Measurements from ENCODE around the gene PRPF8.

PRPF8 gene

GRCh38 chr17:1684378-1685189, at the start of gene PRPF8:
Gene PRPF8, minus strand, starts transcription at chr17:1684867. Its CDS starts 296 bp downstream, at chr17:1684571.
- peaks cover 35% of the 10 kb centered on the region for H3K36me3 ChIP-seq (ENCODE audit: insufficient read depth, low read length)
- H3K9ac ChIP-seq (ENCODE audit: low read depth, low read length), result peak within 1 kb of the TSS; percentile 92
- H3K9me3 ChIP-seq (ENCODE audit: control insufficient read depth, insufficient read depth, low read length), result no peaks in the 10 kb centered on the region
- H3K4me1 ChIP-seq (ENCODE audit: insufficient read depth, low read length), result no peaks in the 10 kb centered on the region

DNA sequence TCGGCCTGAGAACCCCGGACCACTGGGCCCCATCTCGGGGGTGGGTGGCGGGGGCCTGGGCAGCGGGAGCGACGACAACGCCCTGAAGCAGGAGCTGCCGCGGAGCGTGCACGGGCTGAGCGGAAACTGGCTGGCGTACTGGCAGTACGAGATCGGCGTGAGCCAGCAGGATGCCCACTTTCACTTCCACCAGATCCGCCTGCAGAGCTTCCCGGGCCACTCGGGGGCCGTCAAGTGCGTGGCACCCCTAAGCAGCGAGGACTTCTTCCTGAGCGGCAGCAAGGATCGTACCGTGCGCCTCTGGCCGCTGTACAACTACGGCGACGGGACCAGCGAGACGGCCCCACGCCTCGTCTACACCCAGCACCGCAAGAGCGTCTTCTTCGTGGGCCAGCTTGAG, 49.1 kb upstream of the PRPF8 start:
- H3K36me3 ChIP-seq (ENCODE audit: insufficient read depth, low read length), result no peaks in the 10 kb centered on the region
- H3K4me1 ChIP-seq (ENCODE audit: insufficient read depth, low read length), result peaks cover 6% of the 10 kb centered on the region; the same call in 1 of the 2 replicates
- no peaks in the 10 kb centered on the region for H3K9me3 ChIP-seq (ENCODE audit: control insufficient read depth, insufficient read depth, low read length)
- H3K9ac ChIP-seq (ENCODE audit: low read depth, low read length), result no peak overlapping the region

DNA sequence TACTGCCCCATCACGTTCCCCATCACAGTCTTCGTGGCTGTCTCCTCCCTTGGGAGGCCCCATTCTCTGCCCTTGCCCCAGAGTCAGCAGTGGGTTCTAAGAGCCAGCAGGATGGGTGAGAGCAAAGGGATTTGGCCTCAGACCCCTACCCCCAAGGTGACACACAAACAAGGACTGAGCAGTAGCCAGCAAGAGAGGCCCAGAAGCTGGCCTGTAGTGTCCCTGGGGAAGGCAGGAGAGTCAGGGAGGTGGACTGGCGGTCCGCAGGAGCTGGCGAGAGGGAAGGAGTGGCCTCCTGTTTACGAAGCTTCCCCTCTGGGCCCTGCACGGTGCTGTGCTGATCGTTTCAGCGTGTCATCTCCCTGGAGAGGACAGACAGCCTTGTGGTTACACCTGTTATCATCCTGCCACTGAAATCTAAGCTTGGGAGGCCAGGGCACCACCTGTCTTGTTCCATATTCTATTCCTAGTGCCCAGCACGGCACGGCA, 48.2 kb upstream of the PRPF8 start:
- no peaks in the 10 kb centered on the region for H3K9me3 ChIP-seq (ENCODE audit: control insufficient read depth, insufficient read depth, low read length)
- no peak overlapping the region for H3K9ac ChIP-seq (ENCODE audit: low read depth, low read length)
- H3K36me3 ChIP-seq (ENCODE audit: insufficient read depth, low read length), result no peaks in the 10 kb centered on the region
- H3K4me1 ChIP-seq (ENCODE audit: insufficient read depth, low read length), result peaks cover 6% of the 10 kb centered on the region; the same call in 1 of the 2 replicates

DNA sequence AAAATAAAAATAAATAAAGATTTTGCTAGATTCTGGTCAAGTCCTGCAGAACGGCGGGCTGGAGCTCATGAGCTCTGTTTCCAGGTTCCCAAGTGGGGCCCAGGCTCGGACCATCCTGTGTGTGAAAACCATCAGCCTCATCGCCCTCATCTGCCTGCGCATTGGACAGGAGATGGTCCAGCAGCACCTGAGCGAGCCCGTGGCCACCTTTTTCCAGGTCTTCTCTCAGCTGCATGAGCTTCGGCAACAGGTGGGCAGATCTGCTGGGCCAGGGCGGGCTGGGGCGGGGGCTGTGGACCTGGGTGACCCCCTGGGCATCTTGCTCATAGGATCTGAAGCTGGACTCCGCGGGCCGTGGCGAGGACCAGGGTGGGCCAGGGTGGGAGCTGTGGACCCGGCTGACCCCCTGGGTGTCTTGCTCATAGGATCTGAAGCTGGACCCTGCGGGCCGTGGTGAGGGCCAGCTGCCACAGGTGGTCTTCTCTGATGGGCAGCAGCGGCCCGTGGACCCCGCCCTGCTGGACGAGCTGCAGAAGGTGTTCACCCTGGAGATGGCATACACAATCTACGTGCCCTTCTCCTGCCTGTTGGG, 47.7 kb upstream of the PRPF8 start:
- Histone ChIP-seq H3K4me1 (ENCODE audit: insufficient read depth, low read length) (peaks cover 6% of the 10 kb centered on the region; the same call in 1 of the 2 replicates), H3K36me3 (ENCODE audit: insufficient read depth, low read length) (no peaks in the 10 kb centered on the region), H3K9ac (ENCODE audit: low read depth, low read length) (no peak overlapping the region), H3K9me3 (ENCODE audit: control insufficient read depth, insufficient read depth, low read length) (no peaks in the 10 kb centered on the region)

- Histone ChIP-seq H3K4me1 (ENCODE audit: insufficient read depth, low read length) (no peaks in the 10 kb centered on the region; the same call in 1 of the 2 replicates), H3K9me3 (ENCODE audit: control insufficient read depth, insufficient read depth, low read length) (no peaks in the 10 kb centered on the region), H3K9ac (ENCODE audit: low read depth, low read length) (no peak overlapping the region), H3K36me3 (ENCODE audit: insufficient read depth, low read length) (no peaks in the 10 kb centered on the region)
Measured at GRCh38 chr17:1731194-1731506, 46.5 kb upstream of the PRPF8 start.

DNA sequence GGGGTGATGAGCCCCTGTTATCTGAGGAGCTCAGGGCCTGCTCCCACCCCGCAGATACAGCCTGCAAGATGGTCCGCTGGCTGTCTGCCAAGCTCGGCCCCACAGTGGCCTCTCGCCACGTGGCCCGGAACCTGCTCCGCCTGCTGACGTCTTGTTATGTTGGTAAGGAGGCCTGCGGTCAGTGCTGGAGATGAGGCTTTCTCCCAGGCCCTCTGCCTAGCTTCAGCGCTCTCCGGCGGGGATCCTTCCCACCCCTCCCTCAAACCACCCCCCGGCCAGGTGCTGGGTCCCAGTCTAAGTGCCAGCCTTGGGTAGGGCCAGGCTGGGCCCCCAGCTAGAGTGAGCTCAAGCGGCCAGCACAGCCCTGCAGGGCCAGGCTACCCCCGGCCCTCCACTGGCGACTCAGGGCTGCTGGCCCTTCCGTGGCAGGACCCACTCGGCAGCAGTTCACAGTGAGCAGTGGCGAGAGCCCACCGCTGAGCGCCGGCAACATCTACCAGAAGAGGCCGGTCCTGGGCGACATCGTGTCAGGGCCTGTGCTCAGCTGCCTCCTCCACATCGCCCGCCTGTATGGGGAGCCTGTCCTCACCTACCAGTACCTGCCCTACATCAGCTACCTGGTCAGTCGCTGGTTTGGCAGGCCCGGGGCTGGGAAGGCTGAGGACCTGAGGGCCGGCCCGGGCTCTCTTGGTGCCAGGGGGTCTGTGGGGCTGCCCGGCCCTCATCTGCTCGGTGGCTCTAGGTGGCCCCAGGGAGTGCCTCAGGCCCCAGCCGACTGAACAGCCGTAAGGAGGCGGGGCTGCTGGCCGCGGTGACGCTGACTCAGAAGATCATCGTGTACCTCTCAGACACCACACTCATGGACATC, 45.9 kb upstream of the PRPF8 start:
- Histone ChIP-seq H3K9me3 (ENCODE audit: control insufficient read depth, insufficient read depth, low read length) (no peaks in the 10 kb centered on the region), H3K9ac (ENCODE audit: low read depth, low read length) (no peak overlapping the region), H3K36me3 (ENCODE audit: insufficient read depth, low read length) (no peaks in the 10 kb centered on the region), H3K4me1 (ENCODE audit: insufficient read depth, low read length) (no peaks in the 10 kb centered on the region)

GRCh38 chr17:1729966-1730325, 45.3 kb upstream of the PRPF8 start:
- H3K4me1 ChIP-seq (ENCODE audit: insufficient read depth, low read length), result no peaks in the 10 kb centered on the region
- no peaks in the 10 kb centered on the region for H3K36me3 ChIP-seq (ENCODE audit: insufficient read depth, low read length)
- no peaks in the 10 kb centered on the region for H3K9me3 ChIP-seq (ENCODE audit: control insufficient read depth, insufficient read depth, low read length)
- H3K9ac ChIP-seq (ENCODE audit: low read depth, low read length), result no peak overlapping the region

- H3K9me3 ChIP-seq (ENCODE audit: control insufficient read depth, insufficient read depth, low read length), result no peaks in the 10 kb centered on the region
- no peaks in the 10 kb centered on the region for H3K4me1 ChIP-seq (ENCODE audit: insufficient read depth, low read length)
- no peak overlapping the region for H3K9ac ChIP-seq (ENCODE audit: low read depth, low read length)
- H3K36me3 ChIP-seq (ENCODE audit: insufficient read depth, low read length), result no peaks in the 10 kb centered on the region
Measured at GRCh38 chr17:1727876-1728630, 43.4 kb upstream of the PRPF8 start.

DNA sequence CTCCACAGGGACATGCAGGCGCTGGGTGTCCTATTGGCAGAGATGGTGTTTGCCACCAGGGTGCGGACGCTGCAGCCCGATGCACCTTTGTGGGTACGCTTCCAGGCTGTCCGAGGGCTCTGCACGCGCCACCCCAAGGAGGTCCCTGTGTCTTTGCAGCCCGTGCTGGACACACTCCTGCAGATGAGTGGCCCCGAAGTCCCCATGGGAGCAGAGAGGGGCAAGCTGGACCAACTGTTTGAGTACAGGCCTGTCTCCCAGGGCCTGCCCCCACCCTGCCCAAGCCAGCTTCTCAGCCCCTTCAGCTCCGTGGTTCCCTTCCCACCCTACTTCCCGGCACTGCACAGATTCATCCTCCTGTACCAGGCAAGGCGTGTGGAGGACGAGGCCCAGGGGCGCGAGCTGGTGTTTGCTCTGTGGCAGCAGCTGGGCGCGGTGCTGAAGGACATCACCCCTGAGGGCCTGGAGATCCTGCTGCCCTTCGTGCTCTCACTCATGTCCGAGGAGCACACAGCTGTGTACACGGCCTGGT, 42.7 kb upstream of the PRPF8 start:
- Histone ChIP-seq H3K36me3 (ENCODE audit: insufficient read depth, low read length) (no peaks in the 10 kb centered on the region), H3K4me1 (ENCODE audit: insufficient read depth, low read length) (no peaks in the 10 kb centered on the region), H3K9me3 (ENCODE audit: control insufficient read depth, insufficient read depth, low read length) (no peaks in the 10 kb centered on the region), H3K9ac (ENCODE audit: low read depth, low read length) (no peak overlapping the region)

GRCh38 chr17:1726626-1727257, 42.1 kb upstream of the PRPF8 start:
- Histone ChIP-seq H3K9ac (ENCODE audit: low read depth, low read length) (no peak overlapping the region), H3K36me3 (ENCODE audit: insufficient read depth, low read length) (no peaks in the 10 kb centered on the region), H3K9me3 (ENCODE audit: control insufficient read depth, insufficient read depth, low read length) (no peaks in the 10 kb centered on the region), H3K4me1 (ENCODE audit: insufficient read depth, low read length) (no peaks in the 10 kb centered on the region)

DNA sequence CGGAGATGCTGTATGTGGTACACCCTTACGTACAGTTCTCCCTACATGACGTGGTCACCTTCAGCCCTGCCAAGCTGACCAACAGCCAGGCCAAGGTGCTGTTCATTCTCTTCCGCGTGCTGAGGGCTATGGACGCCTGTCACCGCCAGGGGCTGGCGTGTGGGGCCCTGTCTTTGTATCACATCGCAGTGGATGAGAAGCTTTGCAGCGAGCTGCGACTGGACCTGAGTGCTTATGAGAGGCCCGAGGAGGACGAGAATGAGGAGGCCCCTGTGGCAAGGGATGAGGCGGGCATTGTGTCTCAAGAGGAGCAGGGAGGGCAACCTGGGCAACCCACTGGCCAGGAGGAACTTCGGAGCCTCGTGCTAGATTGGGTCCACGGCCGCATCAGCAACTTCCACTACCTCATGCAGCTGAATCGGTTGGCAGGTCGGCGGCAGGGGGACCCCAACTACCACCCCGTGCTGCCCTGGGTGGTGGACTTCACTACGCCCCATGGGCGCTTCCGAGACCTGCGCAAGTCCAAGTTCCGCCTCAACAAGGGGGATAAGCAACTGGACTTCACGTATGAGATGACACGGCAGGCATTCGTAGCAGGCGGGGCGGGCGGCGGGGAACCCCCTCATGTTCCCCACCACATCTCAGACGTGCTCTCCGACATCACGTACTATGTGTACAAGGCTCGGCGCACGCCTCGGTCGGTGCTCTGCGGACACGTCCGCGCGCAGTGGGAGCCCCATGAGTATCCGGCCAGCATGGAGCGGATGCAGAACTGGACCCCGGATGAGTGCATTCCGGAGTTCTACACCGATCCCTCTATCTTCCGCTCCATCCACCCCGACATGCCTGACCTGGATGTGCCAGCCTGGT, 41.2 kb upstream of the PRPF8 start:
- Histone ChIP-seq H3K4me1 (ENCODE audit: insufficient read depth, low read length) (no peaks in the 10 kb centered on the region), H3K36me3 (ENCODE audit: insufficient read depth, low read length) (no peaks in the 10 kb centered on the region), H3K9ac (ENCODE audit: low read depth, low read length) (no peak overlapping the region), H3K9me3 (ENCODE audit: control insufficient read depth, insufficient read depth, low read length) (no peaks in the 10 kb centered on the region)

DNA sequence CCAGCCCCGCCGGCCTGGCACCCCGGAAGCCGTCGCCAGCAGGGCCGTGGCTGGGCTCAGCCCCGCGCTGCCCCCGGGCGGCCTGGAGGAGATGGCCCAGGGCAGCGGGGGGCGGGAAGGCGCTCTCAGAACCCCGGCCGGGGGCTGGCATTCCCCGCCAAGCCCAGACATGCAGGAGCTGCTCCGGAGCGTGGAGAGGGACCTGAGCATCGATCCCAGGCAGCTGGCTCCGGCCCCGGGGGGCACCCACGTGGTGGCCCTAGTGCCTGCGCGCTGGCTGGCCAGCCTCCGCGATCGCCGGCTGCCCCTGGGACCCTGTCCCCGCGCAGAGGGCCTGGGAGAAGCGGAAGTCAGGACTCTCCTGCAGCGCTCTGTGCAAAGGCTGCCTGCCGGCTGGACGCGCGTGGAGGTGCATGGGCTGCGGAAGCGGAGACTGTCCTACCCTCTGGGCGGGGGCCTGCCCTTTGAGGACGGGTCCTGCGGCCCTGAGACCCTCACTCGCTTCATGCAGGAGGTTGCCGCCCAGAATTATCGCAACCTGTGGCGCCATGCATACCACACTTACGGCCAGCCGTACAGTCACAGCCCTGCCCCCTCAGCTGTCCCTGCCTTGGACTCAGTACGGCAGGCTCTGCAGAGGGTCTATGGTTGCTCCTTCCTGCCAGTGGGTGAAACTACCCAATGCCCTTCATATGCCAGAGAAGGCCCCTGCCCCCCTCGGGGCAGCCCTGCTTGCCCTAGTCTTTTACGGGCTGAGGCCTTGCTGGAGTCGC, 40.4 kb upstream of the PRPF8 start:
- Histone ChIP-seq H3K36me3 (ENCODE audit: insufficient read depth, low read length) (no peaks in the 10 kb centered on the region), H3K9ac (ENCODE audit: low read depth, low read length) (peak overlapping the region; percentile 80), H3K9me3 (ENCODE audit: control insufficient read depth, insufficient read depth, low read length) (no peaks in the 10 kb centered on the region), H3K4me1 (ENCODE audit: insufficient read depth, low read length) (no peaks in the 10 kb centered on the region)
